C1 segment of cervical spinal cord (tissue), 14 donors: ENCODE data around the gene POLL.
"Not testable (repeated sequence)": the region's sequence is repeated elsewhere in the genome, so short reads cannot be mapped to it uniquely, and the experiment has no call there.

Experiments
- DNase-seq, 14 donors: peaks; one replicate each; lab custom pipeline; 2025; lab: John Stamatoyannopoulos, UW

Gene POLL

GRCh38 chr10:101587725-101588653, at the start of gene POLL, which contains the start of gene DPCD:
Gene POLL (minus strand): TSS chr10:101588257. CDS start chr10:101587360, 897 bp downstream.
Gene DPCD (plus strand): TSS chr10:101588321. CDS start chr10:101588337, 16 bp downstream.
- DNase-seq, result peak; percentile 52 to 94 (median 87)

- not testable (repeated sequence) for DNase-seq
These were observed 45.5 kb upstream of the POLL start for GRCh38 chr10:101633510-101633909.

DNA sequence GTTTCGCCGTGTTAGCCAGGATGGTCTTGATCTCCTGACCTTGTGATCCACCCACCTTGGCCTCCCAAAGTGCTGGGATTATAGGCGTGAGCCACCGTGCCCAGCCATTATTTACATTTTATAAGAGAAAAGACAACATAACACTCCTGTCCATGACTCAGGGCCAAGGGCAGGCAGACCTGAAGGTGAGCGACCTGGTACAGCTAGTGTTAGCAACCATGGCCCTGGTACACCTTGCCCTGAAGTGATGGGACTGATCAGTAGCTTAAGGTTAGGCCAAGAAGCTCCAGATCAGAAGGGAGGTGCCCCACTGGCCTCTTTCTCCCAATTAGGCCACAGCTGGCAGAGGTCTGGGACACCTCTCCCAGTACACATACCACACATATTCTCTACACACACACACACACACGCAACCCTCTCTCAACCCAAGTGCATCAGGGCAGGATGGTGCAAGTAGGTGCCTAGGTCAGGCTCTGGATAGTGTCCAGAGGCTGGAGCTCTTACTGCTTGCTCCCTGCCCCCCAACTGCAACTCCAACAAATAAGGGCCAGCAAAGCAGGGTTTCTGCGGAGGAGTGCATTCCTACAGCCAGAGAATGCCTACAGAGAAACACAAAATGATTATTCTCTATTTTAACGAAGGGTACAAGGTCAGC, 43.9 kb upstream of the POLL start:
- no peak for DNase-seq

GRCh38 chr10:101630633-101630920, 42.5 kb upstream of the POLL start:
- no peak for DNase-seq

- peak in 6 of 14 donors; percentile 10 to 56 (median 38) for DNase-seq
These were observed 42.0 kb upstream of the POLL start for GRCh38 chr10:101629837-101630632.

DNA sequence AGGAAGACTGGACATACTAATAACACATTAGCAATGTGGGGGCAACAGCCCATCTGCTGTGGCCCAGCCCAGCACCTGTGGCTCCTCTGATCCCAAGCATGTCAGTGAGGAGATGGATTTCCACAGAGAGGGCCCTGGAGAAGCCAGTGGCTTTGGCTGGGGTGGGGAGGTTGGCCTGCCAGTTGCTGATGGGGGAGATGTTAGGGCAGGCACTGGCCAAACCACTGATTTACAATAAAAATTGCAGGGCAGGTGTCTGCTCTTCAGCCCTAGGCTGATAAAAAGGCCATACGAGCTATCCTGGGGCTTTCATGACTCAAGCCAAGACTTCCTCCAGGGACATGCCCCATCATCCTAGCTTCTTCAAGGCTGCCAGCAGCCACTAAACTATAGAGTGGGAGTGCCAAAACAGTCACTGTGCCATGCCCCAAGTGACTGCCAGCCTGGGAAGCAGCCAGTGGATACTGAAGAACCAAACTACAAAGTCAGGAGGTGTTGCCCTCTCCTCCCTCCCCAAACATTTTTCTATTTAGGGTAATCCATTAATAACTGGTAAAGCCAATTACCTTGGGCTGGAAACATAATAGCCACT, 37.9 kb upstream of the POLL start:
- no peak for DNase-seq

DNA sequence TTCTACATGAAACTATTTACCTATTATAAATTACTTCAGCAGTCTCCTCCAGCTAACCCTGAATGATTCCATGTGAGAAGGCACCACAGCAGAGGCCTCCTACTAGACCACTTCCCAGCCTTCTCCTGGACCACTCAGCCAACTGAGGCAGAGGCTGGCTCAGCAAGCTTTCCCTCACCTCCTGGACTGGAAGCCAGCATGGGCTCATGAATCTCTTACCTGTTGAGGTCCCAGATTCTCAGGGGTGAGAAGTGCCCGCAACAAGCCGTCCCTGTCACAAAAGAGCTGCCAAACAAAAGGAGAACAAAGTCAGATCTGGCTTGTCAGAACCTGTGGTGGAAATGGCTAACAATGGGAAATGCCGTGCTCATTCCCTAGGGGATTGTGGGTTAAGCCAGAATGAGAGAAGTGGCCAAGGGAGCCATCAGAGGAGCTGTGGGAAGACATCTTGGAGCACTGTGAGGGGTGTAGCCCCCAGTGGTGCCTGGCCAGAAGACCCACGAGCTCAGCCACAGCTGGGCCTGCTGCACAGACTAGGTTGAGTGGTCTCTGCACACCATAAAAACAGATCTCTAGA, 36.6 kb upstream of the POLL start:
- no peak for DNase-seq

DNA sequence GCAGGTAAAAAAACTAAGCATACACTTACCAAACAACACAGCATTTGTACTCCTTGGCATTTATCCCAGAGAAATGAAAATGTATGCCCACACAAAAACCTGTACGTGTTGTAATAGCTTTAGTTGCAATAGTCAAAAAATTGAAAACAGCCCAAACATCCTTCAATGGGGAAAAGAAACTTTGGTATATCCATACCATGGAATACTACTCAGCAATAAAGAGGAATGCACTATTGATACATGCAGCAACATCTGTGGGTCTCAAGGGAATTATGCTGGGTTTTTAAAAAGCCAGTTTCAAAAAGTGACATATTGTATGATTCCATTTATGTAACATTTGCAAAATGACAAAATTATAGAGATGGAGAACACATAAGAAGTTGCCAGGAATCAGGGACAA, 35.5 kb upstream of the POLL start:
- no peak for DNase-seq

- no peak for DNase-seq
These were observed 31.9 kb upstream of the POLL start for GRCh38 chr10:101619983-101620382.

DNA sequence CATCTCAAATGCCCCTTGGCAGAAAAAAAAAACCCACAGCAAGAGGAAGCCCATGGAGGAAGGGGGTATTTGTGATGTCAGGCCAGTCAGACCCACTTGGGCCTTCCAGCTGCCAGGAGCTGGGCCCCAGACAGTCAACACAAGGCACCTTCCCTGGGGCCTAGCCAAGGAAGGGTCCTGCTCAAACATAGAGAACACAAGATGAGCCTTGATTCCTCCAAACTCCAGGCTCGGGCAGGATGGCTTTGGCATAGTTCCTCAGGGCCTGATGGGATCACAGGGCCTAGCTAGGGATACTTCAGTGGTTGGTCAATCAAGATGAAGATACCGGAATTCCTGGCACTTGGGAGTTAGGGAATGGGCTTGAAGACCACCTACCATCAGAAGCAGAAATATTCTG, 30.8 kb upstream of the POLL start:
- no peak for DNase-seq

- no peak for DNase-seq
These were observed 29.9 kb upstream of the POLL start for GRCh38 chr10:101617824-101618568.

GRCh38 chr10:101617102-101617823, 29.2 kb upstream of the POLL start:
- DNase-seq, result no peak

- no peak for DNase-seq
These were observed 28.5 kb upstream of the POLL start for GRCh38 chr10:101616415-101617101.

DNA sequence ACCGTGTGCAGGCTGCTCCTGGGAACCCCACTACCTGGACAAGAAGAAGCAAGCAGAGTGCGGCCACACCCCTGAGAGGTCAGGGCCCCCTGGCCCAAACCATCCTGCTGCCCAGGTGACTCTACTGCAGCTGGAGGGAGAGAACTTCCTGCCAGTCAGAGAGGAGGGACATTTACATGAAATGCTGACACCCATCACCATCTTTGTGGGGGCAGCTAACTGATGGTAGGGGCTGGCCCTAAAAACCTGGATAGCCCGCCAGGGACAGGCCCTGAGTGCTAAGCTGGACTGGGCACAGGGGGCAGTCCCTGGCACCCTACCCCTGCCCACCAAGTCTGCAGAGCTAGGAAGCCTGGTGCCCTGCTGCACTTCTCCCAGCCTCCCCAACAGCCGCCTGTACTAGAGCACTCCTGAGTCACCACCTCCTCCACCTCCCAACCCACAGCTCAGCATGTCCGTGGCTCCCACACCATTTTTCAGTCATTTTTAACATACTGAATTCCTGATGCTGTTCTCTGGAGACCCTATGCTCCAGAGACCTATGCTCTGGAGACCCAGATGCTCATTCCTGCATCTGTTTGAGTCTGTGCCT, 27.6 kb upstream of the POLL start:
- no peak for DNase-seq

- no peak for DNase-seq
These were observed 26.8 kb upstream of the POLL start for GRCh38 chr10:101614663-101615524.

DNA sequence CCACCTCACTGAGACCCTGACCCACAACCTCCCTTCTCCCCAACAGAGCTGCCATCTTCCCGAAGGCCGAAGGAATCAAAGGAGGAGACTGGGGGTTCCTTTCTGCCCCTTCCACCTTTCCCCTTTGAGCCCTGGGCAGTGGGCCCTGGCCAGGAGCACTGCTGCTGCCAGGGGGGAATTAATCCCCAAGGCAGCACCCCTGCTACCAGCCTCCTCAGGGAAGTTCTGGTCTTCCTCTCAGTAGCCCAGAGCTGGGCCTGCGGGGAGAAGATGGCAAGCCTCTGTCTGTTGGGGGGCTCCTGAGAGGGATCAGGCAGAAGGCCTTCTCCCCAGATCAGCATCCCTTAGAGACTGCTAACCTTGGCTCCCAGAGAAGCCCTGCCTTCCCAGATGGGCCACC, 25.6 kb upstream of the POLL start:
- DNase-seq, result no peak

GRCh38 chr10:101612872-101613271, 24.8 kb upstream of the POLL start:
- DNase-seq, result no peak

GRCh38 chr10:101612086-101612485, 24.0 kb upstream of the POLL start:
- no peak for DNase-seq
